ENCODE data around the gene SOCS1. TPM values are rescaled to one million over a fixed set of nuclear protein-coding genes. Genes with fewer than 3 reads are reported as not detected.

SOCS1 gene
- total RNA-seq, 1 donor from 2014 or later, result 76.2 TPM

DNA sequence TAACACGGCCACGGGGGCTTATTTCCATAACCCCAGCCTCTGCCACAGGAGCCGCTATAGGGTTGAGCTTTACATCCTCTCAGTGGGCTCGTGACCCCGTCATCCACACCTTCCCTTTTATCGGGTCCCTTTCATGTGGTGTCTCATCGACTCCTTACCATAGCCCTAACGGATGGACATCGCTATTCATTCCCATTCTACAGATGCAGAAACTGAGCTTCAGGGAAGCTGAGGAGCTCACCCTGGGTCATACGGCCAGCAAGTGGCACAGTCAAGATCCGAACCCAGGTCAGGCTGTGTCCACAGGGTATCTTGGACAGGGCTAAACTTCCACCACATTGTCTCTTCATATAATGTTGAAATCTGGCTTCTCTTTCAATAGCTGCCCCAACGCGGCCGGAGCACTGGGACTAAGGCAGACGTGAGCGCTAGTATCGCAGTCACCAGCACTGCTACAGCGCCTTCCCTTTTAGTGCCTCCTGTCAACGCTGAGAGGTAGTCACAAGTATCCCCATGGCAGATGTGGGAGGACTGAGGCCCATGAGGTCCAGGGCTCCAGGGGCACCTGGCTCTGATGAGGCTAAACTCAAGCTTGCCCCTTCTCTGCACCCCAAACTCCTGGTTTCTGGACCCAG, 50.8 kb downstream of the SOCS1 start:
- ChIA-PET CTCF (interaction anchor here (0.8 to 1.0 kb wide), 3 partner anchors 47 to 234 kb away, joined by 3 read pairs; no protein-coding TSS in a partner anchor), POLR2A (interaction anchor here (0.6 to 5.3 kb wide), 8 partner anchors 10 to 50 kb away, joined by 3 to 38 read pairs (median 10); partner anchors contain the start of gene SOCS1)
- no peak overlapping the region for H3K4me3 Mint-ChIP-seq
- H3K27me3 Mint-ChIP-seq, result peaks cover 7% of the 10 kb centered on the region
- TF ChIP-seq, protein P1, sequence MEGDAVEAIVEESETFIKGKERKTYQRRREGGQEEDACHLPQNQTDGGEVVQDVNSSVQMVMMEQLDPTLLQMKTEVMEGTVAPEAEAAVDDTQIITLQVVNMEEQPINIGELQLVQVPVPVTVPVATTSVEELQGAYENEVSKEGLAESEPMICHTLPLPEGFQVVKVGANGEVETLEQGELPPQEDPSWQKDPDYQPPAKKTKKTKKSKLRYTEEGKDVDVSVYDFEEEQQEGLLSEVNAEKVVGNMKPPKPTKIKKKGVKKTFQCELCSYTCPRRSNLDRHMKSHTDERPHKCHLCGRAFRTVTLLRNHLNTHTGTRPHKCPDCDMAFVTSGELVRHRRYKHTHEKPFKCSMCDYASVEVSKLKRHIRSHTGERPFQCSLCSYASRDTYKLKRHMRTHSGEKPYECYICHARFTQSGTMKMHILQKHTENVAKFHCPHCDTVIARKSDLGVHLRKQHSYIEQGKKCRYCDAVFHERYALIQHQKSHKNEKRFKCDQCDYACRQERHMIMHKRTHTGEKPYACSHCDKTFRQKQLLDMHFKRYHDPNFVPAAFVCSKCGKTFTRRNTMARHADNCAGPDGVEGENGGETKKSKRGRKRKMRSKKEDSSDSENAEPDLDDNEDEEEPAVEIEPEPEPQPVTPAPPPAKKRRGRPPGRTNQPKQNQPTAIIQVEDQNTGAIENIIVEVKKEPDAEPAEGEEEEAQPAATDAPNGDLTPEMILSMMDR (IDR thresholded peaks at IDR 0.05), result no peak
- H3K27ac Mint-ChIP-seq, result peak overlapping the region; percentile 24
- H3K9me3 Mint-ChIP-seq, result peaks cover 2% of the 10 kb centered on the region
- peaks cover 68% of the 10 kb centered on the region for H3K4me1 Mint-ChIP-seq
- no peak for DNase-seq
- no peak for ATAC-seq (ENCODE audit: low read depth)
- no peaks in the 10 kb centered on the region for H3K36me3 Mint-ChIP-seq (ENCODE audit: low read depth)
- intact Hi-C loops (cut with micrococcal nuclease), result no loop called here

- Mint-ChIP-seq H3K4me3 (no peak overlapping the region), H3K9me3 (peaks cover 2% of the 10 kb centered on the region), H3K4me1 (peaks cover 65% of the 10 kb centered on the region), H3K27ac (peak overlapping the region; percentile 24), H3K27me3 (peaks cover 7% of the 10 kb centered on the region), H3K36me3 (ENCODE audit: low read depth) (no peaks in the 10 kb centered on the region)
- CTCF ChIA-PET, result no interaction called here
- no peak for ATAC-seq (ENCODE audit: low read depth)
- POLR2A ChIA-PET, result interaction anchor here (0.6 to 5.3 kb wide), 3 partner anchors 22 to 46 kb away, joined by 3 to 38 read pairs (median 17); no protein-coding TSS in a partner anchor
- intact Hi-C loops (cut with micrococcal nuclease), result no loop called here
- no peak for DNase-seq
- TF ChIP-seq, protein P1 (IDR thresholded peaks at IDR 0.05), result no peak
Observed at GRCh38 chr16:11204513-11205047, 51.4 kb downstream of the SOCS1 start.

Other genes with a start within 250 kb of the SOCS1 start
- gene TNP2, start 13.1 kb upstream of the SOCS1 start, total RNA-seq, result not detected in 2 replicates
- gene PRM3, start 17.4 kb upstream of the SOCS1 start, total RNA-seq, result not detected in 2 replicates
- gene PRM2, start 20.3 kb upstream of the SOCS1 start, total RNA-seq, result not detected in 2 replicates
- not detected in 2 replicates for gene PRM1, start 25.1 kb upstream of the SOCS1 start, total RNA-seq
- gene RMI2, start 89.3 kb upstream of the SOCS1 start, total RNA-seq, result 8.1 TPM in 2 replicates

All from activated B cell treated with CpG ODN at 0.5 μM for 24 hours (primary cell).